H9 (cell line): ENCODE measurements around the gene PPBP. TPM values are rescaled to one million over a fixed set of nuclear protein-coding genes. Genes with fewer than 3 reads are reported as not detected.

Experiments used
- DNase-seq: peaks from one replicate; pipeline ENCODE4 v3.0.0-alpha.2; 2017
- H2AFZ ChIP-seq: one replicate; pipeline ENCODE4 v1.6.1; 2013; ENCODE audit warnings: mild to moderate bottlenecking, low read length, control low read depth, moderate library complexity
- H2AK5ac ChIP-seq: 2 replicates; pipeline ENCODE4 v1.6.1; 2013; ENCODE audit warnings: low read length, control low read depth, mixed read lengths; ENCODE audit not compliant: insufficient read length
- H2BK120ac ChIP-seq: one replicate; pipeline ENCODE4 v1.6.1; 2013; ENCODE audit warnings: low read depth, mild to moderate bottlenecking, low read length, control low read depth, inconsistent platforms; ENCODE audit not compliant: poor library complexity, severe bottlenecking
- H2BK12ac ChIP-seq: 2 replicates; pipeline ENCODE4 v1.6.1; 2013; ENCODE audit warnings: low read length, control low read depth, mixed read lengths, low read depth; ENCODE audit not compliant: insufficient read length
- H2BK15ac ChIP-seq: 2 replicates; pipeline ENCODE4 v1.6.1; 2013; ENCODE audit warnings: low read depth, low read length, control low read depth
- H2BK20ac ChIP-seq: one replicate; pipeline ENCODE4 v1.6.1; 2013; ENCODE audit warnings: low read depth, mild to moderate bottlenecking, low read length, control low read depth, inconsistent platforms; ENCODE audit not compliant: poor library complexity, severe bottlenecking
- H2BK5ac ChIP-seq: 2 replicates; pipeline ENCODE4 v1.6.1; 2013; ENCODE audit warnings: low read length, control low read depth, mixed read lengths; ENCODE audit not compliant: insufficient read length
- H3K14ac ChIP-seq: 2 replicates; pipeline ENCODE4 v1.6.1; 2013; ENCODE audit warnings: low read length, control low read depth; ENCODE audit not compliant: insufficient read depth
- H3K18ac ChIP-seq: 2 replicates; pipeline ENCODE4 v1.6.1; 2013; ENCODE audit warnings: low read depth, mild to moderate bottlenecking, mixed read lengths, low read length, control low read depth; ENCODE audit not compliant: insufficient read length
- H3K23ac ChIP-seq: 2 replicates; pipeline ENCODE4 v1.6.1; 2013; ENCODE audit warnings: low read length, control low read depth, mixed read lengths, low read depth; ENCODE audit not compliant: insufficient read length
- H3K23me2 ChIP-seq: 2 replicates; pipeline ENCODE4 v1.6.1; 2013; ENCODE audit warnings: low read depth, mild to moderate bottlenecking, mixed read lengths, low read length, control low read depth; ENCODE audit not compliant: insufficient read length, poor library complexity, severe bottlenecking
- H3K27ac ChIP-seq: 2 replicates; pipeline ENCODE4 v1.5.1; 2013; ENCODE audit warnings: low read length, control low read depth, mixed read lengths, low read depth; ENCODE audit not compliant: insufficient read length
- H3K27me3 ChIP-seq: 2 replicates; pipeline ENCODE4 v1.6.1; 2013; ENCODE audit warnings: low read length, control low read depth, inconsistent platforms; ENCODE audit not compliant: insufficient read depth
- H3K4ac ChIP-seq: 2 replicates; pipeline ENCODE4 v1.6.1; 2013; ENCODE audit warnings: low read depth, mild to moderate bottlenecking, control low read depth, inconsistent platforms, low read length, moderate library complexity
- H3K4me1 ChIP-seq: 2 replicates; pipeline ENCODE4 v1.6.1; 2013; ENCODE audit warnings: low read length, control low read depth, inconsistent platforms; ENCODE audit not compliant: insufficient read depth
- H3K4me2 ChIP-seq: 2 replicates; pipeline ENCODE4 v1.6.1; 2013; ENCODE audit warnings: low read length, control low read depth, mixed read lengths; ENCODE audit not compliant: insufficient read length, insufficient read depth
- H3K56ac ChIP-seq: 2 replicates; pipeline ENCODE4 v1.6.1; 2013; ENCODE audit warnings: low read depth, mild to moderate bottlenecking, mixed read lengths, low read length, control low read depth; ENCODE audit not compliant: insufficient read length
- H3K79me1 ChIP-seq: 2 replicates; pipeline ENCODE4 v1.6.1; 2013; ENCODE audit warnings: low read depth, mild to moderate bottlenecking, moderate library complexity, low read length, control low read depth, inconsistent platforms; ENCODE audit not compliant: insufficient read depth, poor library complexity, severe bottlenecking
- H3K79me2 ChIP-seq: 2 replicates; pipeline ENCODE4 v1.6.1; 2013; ENCODE audit warnings: low read length, control low read depth, inconsistent platforms; ENCODE audit not compliant: insufficient read depth
- H3K9ac ChIP-seq: 2 replicates; pipeline ENCODE4 v1.6.1; 2013; ENCODE audit warnings: low read length, control low read depth, mixed read lengths; ENCODE audit not compliant: insufficient read length; ENCODE audit errors: extremely low read depth
- H3K9me3 ChIP-seq: one replicate; pipeline ENCODE4 v1.6.1; 2013; ENCODE audit warnings: low read depth, low read length, inconsistent platforms; ENCODE audit not compliant: control insufficient read depth
- H3T11ph ChIP-seq: one replicate; pipeline ENCODE4 v1.6.1; 2013; ENCODE audit warnings: mild to moderate bottlenecking, low read length, control low read depth, inconsistent platforms
- H4K20me1 ChIP-seq: one replicate; pipeline ENCODE4 v1.6.1; 2013; ENCODE audit not compliant: control insufficient read depth, insufficient read length, insufficient read depth
- H4K5ac ChIP-seq: 2 replicates; pipeline ENCODE4 v1.6.1; 2013; ENCODE audit warnings: low read depth, mild to moderate bottlenecking, mixed read lengths, low read length, control low read depth; ENCODE audit not compliant: insufficient read length
- H4K8ac ChIP-seq: replicated peaks from 2 replicates; pipeline ENCODE4 v1.6.1; 2013; ENCODE audit warnings: low read length, control low read depth, mixed read lengths, low read depth; ENCODE audit not compliant: insufficient read length
- H4K91ac ChIP-seq: 2 replicates; pipeline ENCODE4 v1.6.1; 2013; ENCODE audit warnings: low read depth, mild to moderate bottlenecking, moderate library complexity, mixed read lengths, low read length, control low read depth; ENCODE audit not compliant: insufficient read length
- H3K27ac Mint-ChIP-seq, 3 experiments: 2 replicates in 2 of 3; 3 replicates in 1 of 3; pipeline ENCODE4 v1.8.0; 2020 to 2021; ENCODE audit warnings: mixed read lengths in 3 of 3, mild to moderate bottlenecking in 1 of 3, moderate library complexity in 1 of 3
- H3K27me3 Mint-ChIP-seq: 2 replicates; pipeline ENCODE4 v1.8.0; 2021; ENCODE audit warnings: low read depth, mild to moderate bottlenecking, moderate library complexity, mixed read lengths
- H3K36me3 Mint-ChIP-seq, 3 experiments: 2 replicates in 2 of 3; 3 replicates in 1 of 3; pipeline ENCODE4 v1.8.0; 2020 to 2021; ENCODE audit warnings: low read depth in 3 of 3, mixed read lengths in 3 of 3; ENCODE audit not compliant: insufficient read depth in 1 of 3
- H3K4me1 Mint-ChIP-seq, 2 experiments: 2 replicates each; pipeline ENCODE4 v1.8.0; 2020; ENCODE audit warnings: mixed read lengths in 2 of 2
- H3K4me3 Mint-ChIP-seq, 2 experiments: 2 replicates in 1 of 2; 3 replicates in 1 of 2; pipeline ENCODE4 v1.8.0; 2020 to 2021; ENCODE audit warnings: mild to moderate bottlenecking in 2 of 2, mixed read lengths in 2 of 2, moderate library complexity in 1 of 2
- H3K9me3 Mint-ChIP-seq, 2 experiments: 2 replicates in 1 of 2; 3 replicates in 1 of 2; pipeline ENCODE4 v1.8.0; 2020; ENCODE audit warnings: mild to moderate bottlenecking in 2 of 2, mixed read lengths in 2 of 2, moderate library complexity in 1 of 2
- WGBS: extraction: QIAGEN DNeasy Blood & Tissue Kit; methylation state at CpG from one replicate; pipeline ENCODE4 v1.1.7; 2013; ENCODE audit warnings: missing lambda C conversion rate, low lambda C conversion rate, mixed read lengths; ENCODE audit not compliant: insufficient read length; ENCODE audit errors: extremely low coverage; 5-methylcytosine and 5-hydroxymethylcytosine counted together
- total RNA-seq: library from RNA; stranded (reverse); gene quantifications from 2 replicates; pipeline ENCODE4 v1.2.1, GENCODE V29; 2021
- TF ChIP-seq, protein P1 (sequence below): fragments of 200-600 bp; sonication (generic); conservative IDR thresholded peaks from 3 replicates; pipeline ENCODE4 v1.8.0; 2021; ENCODE audit warnings: antibody characterized with exemption, mild to moderate bottlenecking

The PPBP gene
- total RNA-seq, 1 experiment from 2014 or later, result 0.33 TPM

DNA sequence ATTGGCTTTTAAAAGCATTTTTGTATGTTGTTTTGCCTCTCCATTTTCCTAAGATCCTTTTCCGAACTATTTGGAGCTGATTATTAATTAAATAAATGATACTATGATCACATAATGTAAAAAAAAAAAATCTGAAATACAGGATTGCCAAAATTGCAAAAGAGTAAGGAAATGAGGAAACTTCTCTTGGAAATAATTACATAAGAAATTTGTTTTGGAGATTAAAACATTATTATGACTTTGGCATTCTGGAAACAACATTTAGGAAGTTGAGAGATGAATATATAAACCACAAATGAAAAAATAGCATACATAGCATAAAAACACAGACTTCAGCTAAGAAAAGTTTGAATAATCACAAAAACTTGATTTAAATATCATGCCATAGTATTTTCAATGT lies 39.7 kb downstream of the PPBP start:
- H3K23me2 ChIP-seq, result peaks cover 7% of the 10 kb centered on the region
- H2BK20ac ChIP-seq, result no peak overlapping the region
- no peak overlapping the region for H2BK5ac ChIP-seq
- WGBS, result no CpG with 5 or more reads among the region's 1 CpG
- DNase-seq, result no peak
- no peak overlapping the region for H3T11ph ChIP-seq
- no peak overlapping the region for H2BK12ac ChIP-seq
- no peak overlapping the region for H2AFZ ChIP-seq
- Mint-ChIP-seq H3K36me3 (peaks cover 0 to 5% (median 0%) of the 10 kb centered on the region in 3 experiments; a peak in 3 of 7 replicates), H3K4me1 (peaks cover 39 to 44% of the 10 kb centered on the region in 2 experiments), H3K27me3 (peaks cover 83% of the 10 kb centered on the region), H3K9me3 (peaks cover 4 to 6% of the 10 kb centered on the region in 2 experiments), H3K27ac (no peak overlapping the region), H3K4me3 (no peak overlapping the region)
- no peak overlapping the region for H3K4ac ChIP-seq
- no peak overlapping the region for H4K5ac ChIP-seq
- no peak overlapping the region for H4K8ac ChIP-seq
- H3K79me2 ChIP-seq, result no peaks in the 10 kb centered on the region
- no peak overlapping the region for H3K23ac ChIP-seq
- no peak overlapping the region for H2BK120ac ChIP-seq
- no peaks in the 10 kb centered on the region for H4K20me1 ChIP-seq
- no peak overlapping the region for H2BK15ac ChIP-seq
- no peaks in the 10 kb centered on the region for H3K9me3 ChIP-seq
- H3K27me3 ChIP-seq, result peaks cover 29% of the 10 kb centered on the region
- no peak overlapping the region for H3K18ac ChIP-seq
- H3K14ac ChIP-seq, result no peak overlapping the region
- H3K79me1 ChIP-seq, result no peaks in the 10 kb centered on the region
- TF ChIP-seq, protein P1, sequence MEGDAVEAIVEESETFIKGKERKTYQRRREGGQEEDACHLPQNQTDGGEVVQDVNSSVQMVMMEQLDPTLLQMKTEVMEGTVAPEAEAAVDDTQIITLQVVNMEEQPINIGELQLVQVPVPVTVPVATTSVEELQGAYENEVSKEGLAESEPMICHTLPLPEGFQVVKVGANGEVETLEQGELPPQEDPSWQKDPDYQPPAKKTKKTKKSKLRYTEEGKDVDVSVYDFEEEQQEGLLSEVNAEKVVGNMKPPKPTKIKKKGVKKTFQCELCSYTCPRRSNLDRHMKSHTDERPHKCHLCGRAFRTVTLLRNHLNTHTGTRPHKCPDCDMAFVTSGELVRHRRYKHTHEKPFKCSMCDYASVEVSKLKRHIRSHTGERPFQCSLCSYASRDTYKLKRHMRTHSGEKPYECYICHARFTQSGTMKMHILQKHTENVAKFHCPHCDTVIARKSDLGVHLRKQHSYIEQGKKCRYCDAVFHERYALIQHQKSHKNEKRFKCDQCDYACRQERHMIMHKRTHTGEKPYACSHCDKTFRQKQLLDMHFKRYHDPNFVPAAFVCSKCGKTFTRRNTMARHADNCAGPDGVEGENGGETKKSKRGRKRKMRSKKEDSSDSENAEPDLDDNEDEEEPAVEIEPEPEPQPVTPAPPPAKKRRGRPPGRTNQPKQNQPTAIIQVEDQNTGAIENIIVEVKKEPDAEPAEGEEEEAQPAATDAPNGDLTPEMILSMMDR, result no peak
- H3K4me1 ChIP-seq, result peaks cover 4% of the 10 kb centered on the region; the same call in 1 of the 2 replicates
- H2AK5ac ChIP-seq, result no peak overlapping the region
- H3K27ac ChIP-seq, result no peak overlapping the region
- no peak overlapping the region for H3K4me2 ChIP-seq
- no peak overlapping the region for H3K9ac ChIP-seq
- H3K56ac ChIP-seq, result no peak overlapping the region
- H4K91ac ChIP-seq, result no peak overlapping the region
